K562 (cell line): Measurements from ENCODE around the gene SIX3. TPM values are rescaled to one million over a fixed set of nuclear protein-coding genes. Genes with fewer than 3 reads are reported as not detected.

Source experiments
- ATAC-seq: fragments of 200-7000 bp; cut with Tn5 transposase; 3 replicates; pipeline ENCODE4 v1.9.1; 2020; ENCODE audit warnings: moderate library complexity
- BruUV-seq: library from RNA; stranded (reverse); fragments of 400-500 nt; replicated peaks from 2 replicates; lab custom pipeline; 2021; lab: Mats Ljungman, UMichigan
- CTCF ChIA-PET: fragments of 300-600 bp; formaldehyde crosslinking; extraction: SDS; loops from one replicate; lab custom pipeline; 2021; ENCODE audit warnings: low intra/inter-chr PET ratio; lab: Yijun Ruan, JAX
- POLR2A ChIA-PET: fragments of 300-600, 350-650 bp; sonication (Branson Sonifier 250); formaldehyde crosslinking; extraction: SDS; loops from one replicate; lab custom pipeline; 2021; ENCODE audit warnings: antibody characterized with exemption, inconsistent platforms; lab: Yijun Ruan, JAX
- DNase-seq, 4 experiments: peaks; one replicate each; pipeline versions ENCODE4 v3.0.0 to v3.0.0-alpha.2; 2011 to 2018; ENCODE audit warnings: low spot score in 3 of 4, mixed read lengths in 3 of 4; ENCODE audit errors: extremely low read depth in 1 of 4
- FAIRE-seq: peaks from 2 replicates; lab custom pipeline; 2011; peaks lifted over from hg19 to GRCh38; lab: Jason Lieb, UNC
- H2AFZ ChIP-seq: 2 replicates; pipeline ENCODE4 v1.6.0; 2011; ENCODE audit warnings: low read depth, low read length, control low read depth, inconsistent platforms
- H3K27ac ChIP-seq: fragments of 200-600 bp; 3 replicates; pipeline ENCODE4 v1.8.0; 2011; ENCODE audit warnings: low read depth, mild to moderate bottlenecking, control low read depth, inconsistent platforms, low read length, moderate library complexity, mixed read lengths; ENCODE audit errors: extremely low read depth
- H3K27me3 ChIP-seq, 2 experiments: fragments of 300-600 bp in 1 of 2; 2 replicates in 1 of 2; 3 replicates in 1 of 2; pipeline versions ENCODE4 v1.6.0 to v1.8.0; 2011; ENCODE audit warnings: inconsistent platforms in 2 of 2, low read length in 2 of 2, mild to moderate bottlenecking in 1 of 2, mixed read lengths in 1 of 2, moderate library complexity in 1 of 2; ENCODE audit not compliant: control insufficient read depth in 2 of 2, insufficient read depth in 2 of 2
- H3K36me3 ChIP-seq: fragments of 300-600 bp; 3 replicates; pipeline ENCODE4 v1.8.0; 2011; ENCODE audit warnings: mild to moderate bottlenecking, low read length, inconsistent platforms; ENCODE audit not compliant: control insufficient read depth, insufficient read depth
- H3K4me1 ChIP-seq, 2 experiments: fragments of 200-600 bp in 1 of 2; replicated peaks in 1 of 2; 2 replicates in 1 of 2; 3 replicates in 1 of 2; pipeline versions ENCODE4 v1.5.1 to v1.8.0; 2011; ENCODE audit warnings: inconsistent platforms in 2 of 2, low read length in 2 of 2, mild to moderate bottlenecking in 1 of 2, mixed read lengths in 1 of 2, moderate library complexity in 1 of 2; ENCODE audit not compliant: control insufficient read depth in 2 of 2, insufficient read depth in 2 of 2
- H3K4me2 ChIP-seq: 2 replicates; pipeline ENCODE4 v1.6.1; 2011; ENCODE audit warnings: low read length, control low read depth, inconsistent platforms, mixed read lengths; ENCODE audit not compliant: insufficient read depth
- H3K4me3 ChIP-seq: fragments of 200-600 bp; sonication (generic), shearing (Covaris generic); 2 replicates; pipeline ENCODE4 v1.5.1; 2016; ENCODE audit warnings: control low read depth, inconsistent platforms
- H3K79me2 ChIP-seq: fragments of 200-600 bp; 3 replicates; pipeline ENCODE4 v1.8.0; 2011; ENCODE audit warnings: low read length, inconsistent platforms; ENCODE audit not compliant: control insufficient read depth, insufficient read depth
- H3K9ac ChIP-seq, 2 experiments: 2 replicates each; pipeline versions ENCODE4 v1.6.0 to v1.6.1; 2011; ENCODE audit warnings: low read depth in 2 of 2, low read length in 2 of 2, control low read depth in 1 of 2, inconsistent platforms in 1 of 2, mild to moderate bottlenecking in 1 of 2, mixed read lengths in 1 of 2; ENCODE audit not compliant: insufficient read depth in 1 of 2
- H3K9me1 ChIP-seq: one replicate; pipeline ENCODE4 v1.6.0; 2011; ENCODE audit warnings: inconsistent platforms, mild to moderate bottlenecking, low read length, moderate library complexity; ENCODE audit not compliant: control insufficient read depth, insufficient read depth
- H3K9me3 ChIP-seq: replicated peaks from 2 replicates; pipeline ENCODE4 v1.5.1; 2011; ENCODE audit warnings: low read depth, low read length, inconsistent platforms; ENCODE audit not compliant: control insufficient read depth, insufficient read depth
- H4K20me1 ChIP-seq: replicated peaks from 2 replicates; pipeline ENCODE4 v1.6.1; 2011; ENCODE audit warnings: low read length, inconsistent platforms, mixed read lengths; ENCODE audit not compliant: control insufficient read depth, insufficient read depth
- CEBPB ChIP-seq: fragments of 450-650 bp; IDR thresholded peaks from 2 replicates; pipeline ENCODE4 v1.6.1; 2016; ENCODE audit warnings: missing genetic modification characterization, missing compliant biosample characterization
- ZNF778 ChIP-seq: fragments of 450-650 bp; formaldehyde crosslinking; IDR thresholded peaks from 2 replicates; pipeline ENCODE4 v1.4.0; 2020; ENCODE audit warnings: mild to moderate bottlenecking, moderate library complexity
- WGBS: fragments of 100-300 bp; shearing (Covaris generic); methylation state at CpG from one replicate; pipeline ENCODE4 v1.1.6; 2016; ENCODE audit warnings: low coverage, mixed read lengths; ENCODE audit not compliant: insufficient coverage; ENCODE audit errors: missing lambda C conversion rate; 5-methylcytosine and 5-hydroxymethylcytosine counted together
- in situ Hi-C: fragments of 300-500 bp; cut with MboI; formaldehyde crosslinking; loops from 4 replicates; pipeline ENCODE4 v1.15.0; 2018; ENCODE audit warnings: inconsistent platforms, mixed read lengths
- intact Hi-C: fragments of 100-400 bp; cut with micrococcal nuclease; formaldehyde crosslinking; loops from 2 replicates; pipeline ENCODE4 v1.14.2; 2022
- polyA plus RNA-seq, 8 experiments: library from polyadenylated mRNA; depleted of rRNA in 4 of 8; stranded (reverse) in 5 of 8; unstranded in 3 of 8; fragments of >200 nt; fragmentation: Nextera tagmentation in 2 of 8; fragmentation: Illumina TruSeq in 1 of 8; extraction: Ambion mirVana in 2 of 8; extraction: Trizol in 1 of 8; gene quantifications; 2 replicates each; pipeline versions ENCODE4 v1.2.1 to v1.2.3, GENCODE V29; 2011 to 2014; ENCODE audit warnings: inconsistent platforms in 1 of 8, missing spikeins in 1 of 8
- total RNA-seq, 7 experiments: library from RNA; depleted of rRNA in 6 of 7; stranded (reverse); fragments of >200 nt in 6 of 7; fragmentation: Illumina TruSeq in 2 of 7; extraction: Trizol in 2 of 7; gene quantifications; 2 replicates each; pipeline versions ENCODE4 v1.2.1 to v1.2.3, GENCODE V29; 2011 to 2021; ENCODE audit warnings: low replicate concordance in 1 of 7
- TF ChIP-seq, protein P1 (sequence below), 2 experiments: fragments of 450-650 bp in 1 of 2; sonication (generic) in 1 of 2; formaldehyde crosslinking in 1 of 2; IDR thresholded peaks; 2 replicates each; pipeline versions ENCODE4 v1.7.1 to v1.9.0; 2016 to 2022; ENCODE audit warnings: inconsistent platforms in 1 of 2, mild to moderate bottlenecking in 1 of 2, missing genetic modification reagents in 1 of 2
- TF ChIP-seq, protein P2 (sequence below): fragments of 200-800 bp; sonication (Bioruptor generic); IDR thresholded peaks from 2 replicates; pipeline ENCODE4 v1.6.1; 2017; ENCODE audit warnings: missing genetic modification characterization, missing compliant biosample characterization

Gene SIX3
- total and polyA plus RNA-seq, 9 of the 15 experiments (the other 6 are each of a cell fraction or from before 2014, with no cell fraction given) = not detected

DNA sequence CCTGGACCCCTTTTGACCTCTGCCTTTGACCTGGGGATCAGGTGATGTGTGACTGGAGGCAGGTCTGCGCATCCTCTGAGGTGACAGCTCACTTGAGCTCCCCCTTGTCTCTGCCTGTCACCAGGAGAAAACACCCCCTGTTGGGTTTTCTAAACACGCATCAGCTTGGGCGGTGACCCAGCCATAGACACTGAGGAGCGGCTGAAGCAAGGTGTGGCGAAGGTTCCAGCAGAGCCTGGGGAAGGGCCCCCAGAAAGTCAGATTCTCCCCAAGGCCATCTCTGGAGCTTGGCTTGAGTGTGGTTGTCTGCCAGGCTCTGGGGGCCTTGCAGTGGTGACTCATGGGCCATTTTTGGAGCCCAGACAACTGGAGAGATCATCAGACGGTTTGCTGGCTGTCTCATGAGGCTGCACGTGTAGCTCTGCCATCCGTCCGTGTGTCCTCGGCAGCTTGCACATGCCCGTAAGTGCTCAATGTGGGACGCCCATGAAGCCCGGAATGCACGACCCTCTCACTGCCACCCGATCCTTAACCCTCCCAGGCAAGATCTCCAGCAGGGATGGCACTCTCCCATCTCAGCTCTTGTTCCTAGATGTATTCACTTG lies 29.4 kb downstream of the SIX3 start:
- Histone ChIP-seq H3K4me3 (no peak overlapping the region), H3K4me2 (no peak overlapping the region), H3K9me1 (no peaks in the 10 kb centered on the region), H3K79me2 (no peaks in the 10 kb centered on the region), H3K27ac (no peak overlapping the region), H3K27me3 (peaks cover 5 to 38% of the 10 kb centered on the region in 2 experiments), H2AFZ (no peak overlapping the region), H3K4me1 (peaks cover 0 to 6% of the 10 kb centered on the region in 2 experiments; a peak in 2 of 5 replicates), H3K9me3 (no peaks in the 10 kb centered on the region), H3K36me3 (no peaks in the 10 kb centered on the region), H4K20me1 (0 out of 2 replicates have a peak, but pooled peaks cover 7% of the 10 kb centered on the region), H3K9ac (no peak overlapping the region)
- ChIA-PET POLR2A (interaction anchor here (1.2 to 2.2 kb wide), 4 partner anchors 8 to 248 kb away, joined by 3 to 4 read pairs (median 4); no protein-coding TSS in a partner anchor), CTCF (no interaction called here)
- intact Hi-C loops = loop anchor here (5.0 kb wide), 1 partner anchor 574 kb away; no protein-coding TSS in a partner anchor
- no TSS peak for BruUV-seq
- DNase-seq (no peak), FAIRE-seq (no peak), ATAC-seq (no peak)
- TF ChIP-seq, protein P1, sequence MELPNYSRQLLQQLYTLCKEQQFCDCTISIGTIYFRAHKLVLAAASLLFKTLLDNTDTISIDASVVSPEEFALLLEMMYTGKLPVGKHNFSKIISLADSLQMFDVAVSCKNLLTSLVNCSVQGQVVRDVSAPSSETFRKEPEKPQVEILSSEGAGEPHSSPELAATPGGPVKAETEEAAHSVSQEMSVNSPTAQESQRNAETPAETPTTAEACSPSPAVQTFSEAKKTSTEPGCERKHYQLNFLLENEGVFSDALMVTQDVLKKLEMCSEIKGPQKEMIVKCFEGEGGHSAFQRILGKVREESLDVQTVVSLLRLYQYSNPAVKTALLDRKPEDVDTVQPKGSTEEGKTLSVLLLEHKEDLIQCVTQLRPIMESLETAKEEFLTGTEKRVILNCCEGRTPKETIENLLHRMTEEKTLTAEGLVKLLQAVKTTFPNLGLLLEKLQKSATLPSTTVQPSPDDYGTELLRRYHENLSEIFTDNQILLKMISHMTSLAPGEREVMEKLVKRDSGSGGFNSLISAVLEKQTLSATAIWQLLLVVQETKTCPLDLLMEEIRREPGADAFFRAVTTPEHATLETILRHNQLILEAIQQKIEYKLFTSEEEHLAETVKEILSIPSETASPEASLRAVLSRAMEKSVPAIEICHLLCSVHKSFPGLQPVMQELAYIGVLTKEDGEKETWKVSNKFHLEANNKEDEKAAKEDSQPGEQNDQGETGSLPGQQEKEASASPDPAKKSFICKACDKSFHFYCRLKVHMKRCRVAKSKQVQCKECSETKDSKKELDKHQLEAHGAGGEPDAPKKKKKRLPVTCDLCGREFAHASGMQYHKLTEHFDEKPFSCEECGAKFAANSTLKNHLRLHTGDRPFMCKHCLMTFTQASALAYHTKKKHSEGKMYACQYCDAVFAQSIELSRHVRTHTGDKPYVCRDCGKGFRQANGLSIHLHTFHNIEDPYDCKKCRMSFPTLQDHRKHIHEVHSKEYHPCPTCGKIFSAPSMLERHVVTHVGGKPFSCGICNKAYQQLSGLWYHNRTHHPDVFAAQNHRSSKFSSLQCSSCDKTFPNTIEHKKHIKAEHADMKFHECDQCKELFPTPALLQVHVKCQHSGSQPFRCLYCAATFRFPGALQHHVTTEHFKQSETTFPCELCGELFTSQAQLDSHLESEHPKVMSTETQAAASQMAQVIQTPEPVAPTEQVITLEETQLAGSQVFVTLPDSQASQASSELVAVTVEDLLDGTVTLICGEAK (IDR thresholded peaks at IDR 0.05) = no peak
- TF ChIP-seq, protein P1 (CRISPR knock-in tag; IDR thresholded peaks at IDR 0.05) = no peak
- TF ChIP-seq, protein P2, sequence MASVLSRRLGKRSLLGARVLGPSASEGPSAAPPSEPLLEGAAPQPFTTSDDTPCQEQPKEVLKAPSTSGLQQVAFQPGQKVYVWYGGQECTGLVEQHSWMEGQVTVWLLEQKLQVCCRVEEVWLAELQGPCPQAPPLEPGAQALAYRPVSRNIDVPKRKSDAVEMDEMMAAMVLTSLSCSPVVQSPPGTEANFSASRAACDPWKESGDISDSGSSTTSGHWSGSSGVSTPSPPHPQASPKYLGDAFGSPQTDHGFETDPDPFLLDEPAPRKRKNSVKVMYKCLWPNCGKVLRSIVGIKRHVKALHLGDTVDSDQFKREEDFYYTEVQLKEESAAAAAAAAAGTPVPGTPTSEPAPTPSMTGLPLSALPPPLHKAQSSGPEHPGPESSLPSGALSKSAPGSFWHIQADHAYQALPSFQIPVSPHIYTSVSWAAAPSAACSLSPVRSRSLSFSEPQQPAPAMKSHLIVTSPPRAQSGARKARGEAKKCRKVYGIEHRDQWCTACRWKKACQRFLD (CRISPR knock-in tag) = no peak
- no peak for TF ChIP-seq CEBPB (tag)
- no peak for TF ChIP-seq ZNF778 (CRISPR knock-in tag)
- in situ Hi-C loops = loop anchor here (10.0 kb wide), 1 partner anchor 926 kb away; no protein-coding TSS in a partner anchor
- WGBS = 0% methylated on average over 15 of the region's 15 CpGs
